MCF 10A (cell line): Measurements from ENCODE around the gene MGAT3. TPM values are rescaled to one million over a fixed set of nuclear protein-coding genes. Genes with fewer than 3 reads are reported as not detected.

Experiments used
- BruUV-seq: library from RNA; stranded (reverse); fragments of 400-500 nt; replicated peaks from 2 replicates; lab custom pipeline; 2021; lab: Mats Ljungman, UMichigan
- CTCF ChIA-PET: fragments of 300-600 bp; sonication (Branson Sonifier 250); formaldehyde crosslinking; extraction: SDS; loops from one replicate; lab custom pipeline; 2021; ENCODE audit warnings: antibody characterized with exemption, inconsistent platforms; lab: Yijun Ruan, JAX
- POLR2A ChIA-PET: fragments of 300-600, 350-650 bp; sonication (Branson Sonifier 250); formaldehyde crosslinking; extraction: SDS; loops from one replicate; lab custom pipeline; 2020; ENCODE audit warnings: antibody characterized with exemption, inconsistent platforms; lab: Yijun Ruan, JAX
- DNase-seq: peaks from one replicate; pipeline ENCODE4 v3.0.0-alpha.2; 2018; ENCODE audit not compliant: unreplicated experiment
- H3K27ac Mint-ChIP-seq: one replicate; pipeline ENCODE4 v1.8.0; 2022; ENCODE audit warnings: mild to moderate bottlenecking, low read depth, mixed read lengths; ENCODE audit not compliant: unreplicated experiment
- H3K27me3 Mint-ChIP-seq: one replicate; pipeline ENCODE4 v1.8.0; 2022; ENCODE audit warnings: mixed read lengths; ENCODE audit not compliant: insufficient read depth, unreplicated experiment
- H3K36me3 Mint-ChIP-seq: one replicate; pipeline ENCODE4 v1.8.0; 2022; ENCODE audit warnings: mild to moderate bottlenecking, moderate library complexity, mixed read lengths; ENCODE audit not compliant: insufficient read depth, unreplicated experiment
- H3K4me1 Mint-ChIP-seq: one replicate; pipeline ENCODE4 v1.8.0; 2022; ENCODE audit warnings: mixed read lengths; ENCODE audit not compliant: insufficient read depth, unreplicated experiment
- H3K4me3 Mint-ChIP-seq: one replicate; pipeline ENCODE4 v1.8.0; 2022; ENCODE audit warnings: mild to moderate bottlenecking, moderate library complexity, mixed read lengths; ENCODE audit not compliant: unreplicated experiment
- H3K9me3 Mint-ChIP-seq: one replicate; pipeline ENCODE4 v1.8.0; 2022; ENCODE audit warnings: mixed read lengths; ENCODE audit not compliant: unreplicated experiment
- intact Hi-C: fragments of 100-400 bp; cut with micrococcal nuclease; formaldehyde crosslinking; loops from 2 replicates; pipeline ENCODE4 v1.14.1; 2022
- total RNA-seq: library from RNA; stranded (reverse); gene quantifications from 2 replicates; pipeline ENCODE4 v1.2.3, GENCODE V29; 2022
- TF ChIP-seq, protein P1 (sequence below): fragments of 200-600 bp; IDR thresholded peaks from one replicate; pipeline ENCODE4 v1.8.0; 2022; ENCODE audit warnings: antibody characterized with exemption, mild to moderate bottlenecking; ENCODE audit not compliant: unreplicated experiment

MGAT3 gene
- total RNA-seq, 1 experiment from 2014 or later: not detected

DNA sequence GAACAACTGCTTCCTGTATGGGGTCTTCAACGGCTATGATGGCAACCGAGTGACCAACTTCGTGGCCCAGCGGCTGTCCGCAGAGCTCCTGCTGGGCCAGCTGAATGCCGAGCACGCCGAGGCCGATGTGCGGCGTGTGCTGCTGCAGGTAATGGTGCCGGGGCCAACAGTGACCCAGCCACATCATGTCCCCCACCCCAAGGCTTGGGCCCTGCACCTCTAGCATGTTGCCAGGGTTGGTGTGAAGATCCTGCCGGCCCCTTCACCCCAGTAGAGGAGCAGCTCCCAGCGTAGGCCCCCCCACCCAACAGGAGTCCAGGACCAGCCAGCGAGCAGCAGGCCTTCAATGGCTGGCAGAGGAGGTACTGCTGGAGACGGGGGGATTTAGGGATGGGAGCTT is 41.3 kb upstream of the MGAT3 start:
- ChIA-PET POLR2A (no interaction called here), CTCF (no interaction called here)
- Mint-ChIP-seq H3K4me3 (no peak overlapping the region), H3K27ac (no peak overlapping the region), H3K36me3 (peaks cover 51% of the 10 kb centered on the region), H3K27me3 (no peaks in the 10 kb centered on the region), H3K9me3 (no peaks in the 10 kb centered on the region), H3K4me1 (peaks cover 7% of the 10 kb centered on the region)
- no peak for DNase-seq
- no TSS peak for BruUV-seq
- TF ChIP-seq, protein P1, sequence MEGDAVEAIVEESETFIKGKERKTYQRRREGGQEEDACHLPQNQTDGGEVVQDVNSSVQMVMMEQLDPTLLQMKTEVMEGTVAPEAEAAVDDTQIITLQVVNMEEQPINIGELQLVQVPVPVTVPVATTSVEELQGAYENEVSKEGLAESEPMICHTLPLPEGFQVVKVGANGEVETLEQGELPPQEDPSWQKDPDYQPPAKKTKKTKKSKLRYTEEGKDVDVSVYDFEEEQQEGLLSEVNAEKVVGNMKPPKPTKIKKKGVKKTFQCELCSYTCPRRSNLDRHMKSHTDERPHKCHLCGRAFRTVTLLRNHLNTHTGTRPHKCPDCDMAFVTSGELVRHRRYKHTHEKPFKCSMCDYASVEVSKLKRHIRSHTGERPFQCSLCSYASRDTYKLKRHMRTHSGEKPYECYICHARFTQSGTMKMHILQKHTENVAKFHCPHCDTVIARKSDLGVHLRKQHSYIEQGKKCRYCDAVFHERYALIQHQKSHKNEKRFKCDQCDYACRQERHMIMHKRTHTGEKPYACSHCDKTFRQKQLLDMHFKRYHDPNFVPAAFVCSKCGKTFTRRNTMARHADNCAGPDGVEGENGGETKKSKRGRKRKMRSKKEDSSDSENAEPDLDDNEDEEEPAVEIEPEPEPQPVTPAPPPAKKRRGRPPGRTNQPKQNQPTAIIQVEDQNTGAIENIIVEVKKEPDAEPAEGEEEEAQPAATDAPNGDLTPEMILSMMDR: no peak
- intact Hi-C loops: no loop called here

DNA sequence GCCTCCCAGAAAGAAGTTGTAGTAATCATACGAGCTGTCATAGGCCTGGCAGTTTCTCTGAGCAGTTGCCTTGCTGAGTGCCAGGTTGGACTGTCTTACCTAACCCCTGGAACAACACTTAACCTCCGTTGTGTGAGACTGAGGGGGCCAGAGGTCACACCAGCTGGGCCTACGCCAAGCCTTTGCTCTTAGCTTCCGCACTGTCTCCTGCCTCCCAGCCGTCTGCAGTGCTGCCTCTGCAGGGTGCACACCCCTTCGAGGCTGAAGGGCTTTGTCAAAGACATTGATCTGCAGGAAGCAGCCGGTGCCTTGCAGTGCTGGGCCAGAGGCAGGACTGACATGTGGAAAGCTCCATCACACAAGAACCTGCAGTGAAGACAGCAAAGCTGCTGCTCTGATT is 40.5 kb upstream of the MGAT3 start:
- TF ChIP-seq, protein P1: no peak
- POLR2A ChIA-PET: no interaction called here
- Mint-ChIP-seq H3K9me3 (no peaks in the 10 kb centered on the region), H3K36me3 (peaks cover 56% of the 10 kb centered on the region), H3K4me3 (no peak overlapping the region), H3K4me1 (peaks cover 7% of the 10 kb centered on the region), H3K27me3 (no peaks in the 10 kb centered on the region), H3K27ac (no peak overlapping the region)
- no TSS peak for BruUV-seq
- intact Hi-C loops: no loop called here
- CTCF ChIA-PET: no interaction called here
- DNase-seq: no peak

DNA sequence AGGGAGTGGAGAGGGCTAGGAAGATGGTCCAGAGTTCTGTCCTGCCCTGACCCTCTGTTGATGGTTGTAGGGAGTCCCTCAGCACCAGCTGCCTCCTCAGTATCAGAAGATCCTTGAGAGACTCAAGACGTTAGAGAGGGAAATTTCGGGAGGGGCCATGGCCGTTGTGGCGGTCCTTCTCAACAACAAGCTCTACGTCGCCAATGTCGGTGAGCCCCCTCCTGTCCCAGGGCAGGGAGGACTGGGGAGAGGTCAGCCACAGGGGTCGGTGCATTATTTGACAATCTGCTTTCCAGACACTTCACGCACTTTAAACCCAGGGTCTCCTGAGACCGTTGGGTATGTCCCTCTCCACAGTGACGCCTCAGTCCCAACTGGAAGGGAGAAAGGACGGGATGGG is 39.2 kb upstream of the MGAT3 start:
- POLR2A ChIA-PET: no interaction called here
- no peaks in the 10 kb centered on the region for H3K9me3 Mint-ChIP-seq
- H3K4me1 Mint-ChIP-seq: peaks cover 7% of the 10 kb centered on the region
- H3K4me3 Mint-ChIP-seq: no peak overlapping the region
- H3K27ac Mint-ChIP-seq: no peak overlapping the region
- DNase-seq: no peak
- TF ChIP-seq, protein P1: no peak
- intact Hi-C loops: no loop called here
- no TSS peak for BruUV-seq
- no peaks in the 10 kb centered on the region for H3K27me3 Mint-ChIP-seq
- H3K36me3 Mint-ChIP-seq: peaks cover 69% of the 10 kb centered on the region
- CTCF ChIA-PET: no interaction called here

DNA sequence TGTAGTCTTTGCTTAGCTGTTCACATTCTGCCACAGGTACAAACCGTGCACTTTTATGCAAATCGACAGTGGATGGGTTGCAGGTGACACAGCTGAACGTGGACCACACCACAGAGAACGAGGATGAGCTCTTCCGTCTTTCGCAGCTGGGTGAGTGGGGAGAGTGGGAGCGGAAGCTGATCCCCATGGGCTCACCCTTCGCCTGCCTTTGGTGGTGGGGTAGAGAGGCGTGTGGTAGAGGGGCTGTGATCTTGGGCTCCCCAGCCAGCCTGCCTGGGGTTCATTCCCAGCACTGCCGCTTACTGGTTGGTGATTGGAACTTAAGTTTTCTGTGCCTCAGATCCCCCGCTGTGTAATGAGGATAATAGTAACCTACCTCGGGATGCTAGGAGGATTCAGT is 38.1 kb upstream of the MGAT3 start:
- no TSS peak for BruUV-seq
- ChIA-PET CTCF (no interaction called here), POLR2A (no interaction called here)
- Mint-ChIP-seq H3K4me3 (no peak overlapping the region), H3K27ac (no peak overlapping the region), H3K9me3 (no peaks in the 10 kb centered on the region), H3K27me3 (no peaks in the 10 kb centered on the region), H3K36me3 (peaks cover 73% of the 10 kb centered on the region), H3K4me1 (peaks cover 7% of the 10 kb centered on the region)
- intact Hi-C loops: no loop called here
- TF ChIP-seq, protein P1: no peak
- no peak for DNase-seq
